SU-DHL-6 (cell line): ENCODE measurements around the gene NACC2.

Experiments used
- CTCF ChIP-seq: fragments of 200-600 bp; sonication (generic); IDR thresholded peaks from one replicate; pipeline ENCODE4 v1.5.1; 2017; ENCODE audit warnings: antibody characterized with exemption, mild to moderate bottlenecking, low read length, moderate library complexity; ENCODE audit not compliant: insufficient read depth, poor library complexity, severe bottlenecking
- EZH2phosphoT487 ChIP-seq: fragments of 200-600 bp; sonication (generic), shearing (Covaris generic); conservative IDR thresholded peaks from 2 replicates; pipeline ENCODE4 v1.6.1; 2018; ENCODE audit warnings: mild to moderate bottlenecking, antibody characterized with exemption, low read length, moderate library complexity, mixed read lengths

GRCh38 chr9:136135326-136136126, 40.4 kb upstream of the NACC2 start:
- TF ChIP-seq CTCF: no peak
- TF ChIP-seq EZH2phosphoT487: no peak
